CD4-positive, alpha-beta T cell treated with Interleukin-15 for 4 hours (primary cell): ENCODE measurements around the gene SAMD3.
"Not testable (repeated sequence)": the region's sequence is repeated elsewhere in the genome, so short reads cannot be mapped to it uniquely, and the experiment has no call there.

Experiments used
- DNase-seq: peaks from one replicate; pipeline ENCODE4 v3.0.0-alpha.2; 2020; ENCODE audit warnings: low spot score

Gene SAMD3

DNA sequence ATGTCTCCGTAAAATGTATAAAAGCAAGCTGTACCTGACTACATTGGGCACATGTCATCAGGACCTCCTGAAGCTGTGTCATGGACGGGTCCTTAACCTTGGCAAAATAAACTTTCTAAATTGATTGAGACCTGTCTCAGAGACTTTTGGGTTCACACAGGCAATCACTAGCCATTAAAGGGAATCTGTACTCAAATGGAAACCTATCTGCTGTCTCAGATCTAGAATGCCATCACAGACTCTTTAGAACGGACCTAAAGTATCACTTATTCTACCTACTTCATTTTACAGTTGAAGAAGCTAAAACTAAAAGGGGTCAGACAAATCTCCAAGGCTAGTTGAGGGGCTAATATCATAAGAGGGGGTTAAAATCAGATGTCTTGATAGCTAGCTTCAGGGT lies 11.1 kb downstream of the SAMD3 start:
- no peak for DNase-seq

GRCh38 chr6:130207979-130208649 lies 14.6 kb downstream of the SAMD3 start:
- DNase-seq = no peak

DNA sequence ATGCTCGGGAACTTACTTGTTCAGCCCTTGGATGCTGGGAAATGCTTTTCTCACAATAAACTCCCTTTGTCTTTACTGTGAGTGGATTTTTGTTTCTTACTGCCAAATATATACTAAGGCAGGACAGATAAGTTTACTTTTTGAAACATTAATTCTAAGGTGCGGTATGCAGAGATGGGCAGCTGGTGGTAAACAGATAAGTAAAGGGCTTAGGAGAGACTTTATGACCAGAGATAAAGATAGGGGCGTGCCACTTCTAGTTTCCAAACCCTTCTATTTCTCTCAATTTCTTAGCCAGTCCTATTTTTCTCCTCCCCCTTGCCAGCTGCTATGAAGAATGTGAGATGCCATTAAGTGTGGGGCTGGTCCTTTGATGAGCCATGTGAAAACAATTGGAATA lies 16.3 kb downstream of the SAMD3 start:
- no peak for DNase-seq

GRCh38 chr6:130204322-130204721 lies 18.4 kb downstream of the SAMD3 start:
- DNase-seq = no peak

GRCh38 chr6:130203370-130203769 lies 19.4 kb downstream of the SAMD3 start:
- no peak for DNase-seq

GRCh38 chr6:130202782-130203181 lies 20.0 kb downstream of the SAMD3 start:
- DNase-seq = peak; percentile 25

GRCh38 chr6:130200020-130200419 lies 22.7 kb downstream of the SAMD3 start:
- DNase-seq = no peak

DNA sequence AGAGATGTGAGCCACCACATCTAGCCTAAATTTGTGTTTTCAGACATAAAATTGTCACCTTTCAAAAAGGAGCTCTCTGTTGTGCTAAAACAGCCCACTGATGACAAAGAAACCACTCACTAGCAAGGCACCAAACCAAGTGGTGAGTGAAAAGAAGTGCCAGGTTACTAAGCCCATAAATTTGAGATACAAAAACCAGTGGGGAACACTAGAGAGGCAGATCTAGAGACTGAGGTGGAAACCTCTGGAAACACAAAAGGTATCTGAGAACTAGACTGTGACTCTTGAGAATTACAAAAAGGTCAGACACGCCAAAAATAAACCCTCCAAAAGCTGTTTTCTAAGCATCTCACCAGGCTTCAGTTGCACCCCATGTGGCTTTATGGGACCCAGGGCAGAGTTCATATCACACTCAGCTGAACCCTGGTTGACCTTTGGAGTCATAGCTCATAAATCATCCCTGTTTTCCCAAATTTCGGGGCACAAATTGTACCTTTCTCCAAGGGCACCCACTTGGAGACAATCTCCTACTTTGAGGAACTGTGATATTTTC lies 24.2 kb downstream of the SAMD3 start:
- no peak for DNase-seq

GRCh38 chr6:130197816-130198482 lies 24.8 kb downstream of the SAMD3 start:
- DNase-seq = not testable (repeated sequence)

GRCh38 chr6:130194434-130194833 lies 28.3 kb downstream of the SAMD3 start:
- not testable (repeated sequence) for DNase-seq

- DNase-seq = no peak
Observed at GRCh38 chr6:130190701-130191690, 31.8 kb downstream of the SAMD3 start.

DNA sequence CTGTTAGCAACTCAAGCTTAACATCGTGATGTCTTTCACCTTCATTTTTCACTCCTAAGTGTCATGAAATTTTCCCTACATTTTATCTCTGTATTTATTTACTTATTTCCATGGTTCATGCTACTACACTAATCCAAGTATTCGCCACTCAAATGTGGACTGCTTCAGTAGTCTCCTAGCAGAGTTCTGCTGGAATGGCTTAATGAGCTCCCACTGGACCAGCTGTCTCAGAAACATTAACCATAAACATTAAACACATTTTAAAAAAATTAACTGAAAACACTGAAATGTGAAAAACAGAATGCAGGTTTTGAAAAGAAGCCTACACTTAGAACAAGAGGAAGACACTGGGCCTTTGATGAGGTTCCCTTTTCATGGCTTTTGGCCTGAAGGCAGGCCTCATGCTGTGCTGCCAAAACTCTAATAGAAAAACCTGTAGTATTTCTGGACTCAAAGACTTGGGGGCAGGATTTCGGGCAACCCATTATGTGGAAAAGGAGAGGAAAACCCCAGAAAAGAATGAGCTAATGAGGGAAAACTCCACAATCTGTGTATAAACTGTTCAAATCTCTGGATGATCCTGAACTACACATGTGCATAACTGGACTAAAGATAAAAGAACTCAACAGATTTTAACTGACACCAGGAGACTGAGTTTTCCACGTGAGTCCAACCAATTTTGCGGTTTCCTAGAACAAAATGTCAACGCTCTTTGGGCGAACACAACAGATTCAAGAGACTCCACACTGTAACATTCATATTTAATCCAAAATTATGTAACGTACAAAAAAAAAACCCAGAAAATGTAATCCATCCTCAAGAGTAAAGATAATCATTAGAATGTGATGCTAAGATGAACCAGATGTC lies 33.0 kb downstream of the SAMD3 start:
- DNase-seq = no peak

- no peak for DNase-seq
Observed at GRCh38 chr6:130188207-130188899, 34.4 kb downstream of the SAMD3 start.

DNA sequence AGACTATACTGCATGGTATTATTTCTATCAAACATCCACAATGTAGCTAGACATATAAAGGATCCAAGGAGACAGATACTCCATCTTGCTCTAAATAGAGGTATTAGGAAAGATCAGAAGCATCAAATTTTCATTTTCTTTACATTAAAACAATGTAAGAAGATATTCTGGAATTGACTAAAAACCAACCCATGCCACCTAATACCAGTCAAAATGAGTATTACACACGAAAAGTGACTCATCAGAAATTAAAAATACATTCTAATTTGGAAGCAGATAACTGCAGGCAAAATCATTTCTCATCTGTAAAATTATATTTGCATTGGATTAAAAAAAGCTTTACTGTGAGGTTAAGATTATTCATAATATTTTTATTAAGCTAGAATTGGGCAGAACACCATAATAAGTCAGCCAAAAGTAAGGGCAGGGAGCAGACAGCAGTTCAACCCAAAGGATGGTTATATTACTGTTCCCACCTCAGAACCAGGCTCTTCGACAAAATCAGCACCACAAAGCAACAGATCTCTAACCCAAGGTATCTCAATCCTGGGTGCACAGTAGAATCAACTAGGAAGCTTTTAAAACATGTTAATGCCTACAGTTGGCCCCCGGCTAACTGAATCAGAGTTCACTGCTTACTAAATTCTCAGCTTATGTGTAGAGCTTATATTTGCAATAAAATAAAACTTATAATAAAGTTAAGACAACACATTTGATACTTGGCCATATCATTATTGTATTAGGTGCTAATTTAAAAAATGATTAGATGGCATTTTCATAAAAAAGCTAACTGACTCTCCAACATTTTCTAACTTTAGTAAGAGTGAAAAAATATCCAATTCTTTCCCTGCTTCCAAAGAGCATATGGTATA lies 35.2 kb downstream of the SAMD3 start:
- no peak for DNase-seq

- DNase-seq = no peak
Observed at GRCh38 chr6:130185658-130186057, 37.1 kb downstream of the SAMD3 start.

DNA sequence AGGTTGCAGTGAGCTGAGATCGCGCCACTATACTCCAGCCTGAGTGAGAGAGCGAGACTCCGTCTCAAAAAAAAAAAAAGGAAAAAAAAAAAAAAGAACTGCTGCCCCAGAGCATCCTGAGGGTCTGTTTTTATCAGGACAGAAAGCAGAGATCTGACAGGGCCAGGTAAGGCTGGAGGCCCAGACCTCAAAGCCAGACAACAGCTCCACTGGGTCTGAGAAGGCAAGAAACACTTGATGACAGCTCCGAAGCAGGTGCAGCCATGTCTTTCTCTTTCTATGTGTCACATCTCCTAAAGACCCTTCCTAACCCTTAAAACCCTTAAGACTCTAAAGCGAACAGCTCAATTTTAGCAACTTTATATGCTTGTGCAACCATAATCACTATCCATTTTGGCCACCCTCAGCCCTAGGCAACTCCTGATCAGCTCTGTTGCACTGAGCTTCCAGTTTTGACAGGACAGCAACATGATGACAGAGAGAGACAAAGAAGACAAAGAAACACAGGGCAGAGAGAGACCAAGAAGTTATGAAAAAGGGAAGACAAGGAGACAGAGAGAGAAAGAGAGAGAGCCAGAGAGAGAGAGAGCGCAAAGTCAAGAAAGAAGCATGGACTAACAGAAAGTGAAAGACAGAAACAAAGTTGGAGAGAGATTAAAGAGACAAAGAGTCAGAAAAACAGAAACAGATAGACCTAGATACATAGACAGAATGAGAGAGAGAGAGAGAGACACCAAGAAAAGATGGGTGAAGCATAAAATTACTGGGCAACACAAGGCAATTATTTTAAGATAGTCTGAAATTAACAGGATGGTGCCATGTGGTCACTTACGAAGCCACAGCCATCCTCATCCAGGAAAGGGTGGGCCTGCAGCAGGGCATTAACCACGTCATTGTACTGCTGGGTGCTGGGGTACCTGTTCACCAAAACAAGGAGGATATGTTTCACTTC lies 39.2 kb downstream of the SAMD3 start:
- peak; percentile 51 for DNase-seq

DNA sequence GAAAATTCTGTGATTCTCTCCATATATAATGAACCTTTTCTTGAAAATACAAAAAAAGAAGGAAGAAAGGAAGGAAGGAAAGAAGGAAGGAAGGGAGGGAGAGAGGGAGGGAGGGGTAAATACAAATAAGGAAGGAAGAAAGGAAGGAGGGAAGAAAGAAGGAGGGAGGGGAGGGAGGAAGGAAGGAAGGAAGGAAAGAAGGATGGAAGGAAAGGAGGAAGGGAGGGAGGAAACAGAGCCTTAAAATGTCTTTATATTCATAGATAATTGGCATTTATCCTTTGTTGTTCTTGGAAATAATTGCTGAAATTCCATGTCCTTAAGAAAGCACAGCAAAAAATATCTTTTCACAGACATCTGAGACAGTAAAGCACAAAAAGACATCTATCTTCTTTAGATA lies 40.3 kb downstream of the SAMD3 start:
- no peak for DNase-seq

DNA sequence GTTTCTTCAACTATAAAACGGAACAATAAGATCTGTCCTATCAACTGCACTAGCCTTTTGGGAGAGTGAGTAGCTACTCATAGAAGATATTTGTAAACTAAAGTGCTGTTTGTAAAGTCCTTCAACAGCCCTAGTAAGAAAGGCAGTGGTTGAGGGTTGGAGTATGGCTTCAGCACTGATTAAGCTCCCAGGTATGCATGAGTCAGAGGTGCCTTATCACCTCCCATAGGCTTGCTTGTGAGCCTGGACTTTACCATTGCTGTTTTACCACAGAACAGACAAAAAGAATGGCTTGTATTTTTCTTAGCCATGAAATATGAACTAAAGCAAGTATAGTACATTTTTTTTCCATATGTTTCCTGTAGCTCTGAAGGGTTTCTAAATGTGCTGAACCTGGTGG lies 44.1 kb downstream of the SAMD3 start:
- DNase-seq = no peak

DNA sequence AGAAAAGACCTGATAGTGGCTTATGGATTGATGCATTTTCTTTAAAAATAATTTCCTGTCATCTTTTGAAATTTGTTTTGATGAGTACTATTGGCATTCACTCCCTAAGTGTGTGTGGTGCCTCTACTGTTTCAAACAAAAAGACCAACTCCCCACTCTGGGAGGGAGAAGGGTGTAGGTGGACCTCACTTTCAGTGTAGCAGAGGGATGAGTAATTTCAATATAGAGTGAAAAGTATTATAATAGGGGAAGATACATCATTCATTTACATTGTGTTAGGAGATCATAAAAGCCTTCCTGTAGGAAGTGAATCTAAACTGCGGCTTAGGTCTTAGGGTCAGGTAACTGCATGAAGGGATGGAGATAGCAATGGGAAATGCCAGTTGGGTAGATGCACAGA lies 46.4 kb downstream of the SAMD3 start:
- no peak for DNase-seq
